ENCODE measurements around the gene KIAA0232.

- TF ChIP-seq EP300 (IDR thresholded peaks at IDR 0.05; ENCODE audit: borderline replicate concordance in 1 of 2, low read depth in 2 of 2, low read length in 2 of 2) (no peak), CTCF (IDR thresholded peaks at IDR 0.05; ENCODE audit: control extremely low read depth in 1 of 3, insufficient read depth in 1 of 3, low read depth in 1 of 3, low read length in 3 of 3) (no peak), RAD21 (IDR thresholded peaks at IDR 0.05 in 1 of 2, conservative IDR thresholded peaks at IDR 0.05 in 1 of 2; ENCODE audit: low read depth in 2 of 2, low read length in 2 of 2) (no peak), MAFK (IDR thresholded peaks at IDR 0.05; ENCODE audit: low read depth, low read length) (no peak), POLR2AphosphoS5 (IDR thresholded peaks at IDR 0.05; ENCODE audit: low read depth, low read length) (no peak), POLR2A (IDR thresholded peaks at IDR 0.05; ENCODE audit: control extremely low read depth in 1 of 2, low read depth in 2 of 2, low read length in 2 of 2) (no peak), RFX5 (IDR thresholded peaks at IDR 0.05; ENCODE audit: borderline replicate concordance, low read depth, low read length) (no peak), HDAC6 (IDR thresholded peaks at IDR 0.05; ENCODE audit: low read depth, low read length) (no peak), SP1 (IDR thresholded peaks at IDR 0.05; ENCODE audit: low read depth, low read length) (no peak), JUND (IDR thresholded peaks at IDR 0.05; ENCODE audit: low read length) (no peak), CEBPB (IDR thresholded peaks at IDR 0.05; ENCODE audit: low read depth, low read length) (no peak)
- TF ChIP-seq, protein P1, sequence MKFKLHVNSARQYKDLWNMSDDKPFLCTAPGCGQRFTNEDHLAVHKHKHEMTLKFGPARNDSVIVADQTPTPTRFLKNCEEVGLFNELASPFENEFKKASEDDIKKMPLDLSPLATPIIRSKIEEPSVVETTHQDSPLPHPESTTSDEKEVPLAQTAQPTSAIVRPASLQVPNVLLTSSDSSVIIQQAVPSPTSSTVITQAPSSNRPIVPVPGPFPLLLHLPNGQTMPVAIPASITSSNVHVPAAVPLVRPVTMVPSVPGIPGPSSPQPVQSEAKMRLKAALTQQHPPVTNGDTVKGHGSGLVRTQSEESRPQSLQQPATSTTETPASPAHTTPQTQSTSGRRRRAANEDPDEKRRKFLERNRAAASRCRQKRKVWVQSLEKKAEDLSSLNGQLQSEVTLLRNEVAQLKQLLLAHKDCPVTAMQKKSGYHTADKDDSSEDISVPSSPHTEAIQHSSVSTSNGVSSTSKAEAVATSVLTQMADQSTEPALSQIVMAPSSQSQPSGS (IDR thresholded peaks at IDR 0.05; ENCODE audit: low read length): no peak
Observed at GRCh38 chr4:6856391-6856790, 73.9 kb downstream of the KIAA0232 start.

All from H1 (cell line).